ENCODE results near the gene SNX8. TPM values are rescaled to one million over a fixed set of nuclear protein-coding genes. Genes with fewer than 3 reads are reported as not detected.

Gene SNX8
- total and polyA plus RNA-seq, 8 donors = 7.7 to 72.9 (median 12.0) TPM

DNA sequence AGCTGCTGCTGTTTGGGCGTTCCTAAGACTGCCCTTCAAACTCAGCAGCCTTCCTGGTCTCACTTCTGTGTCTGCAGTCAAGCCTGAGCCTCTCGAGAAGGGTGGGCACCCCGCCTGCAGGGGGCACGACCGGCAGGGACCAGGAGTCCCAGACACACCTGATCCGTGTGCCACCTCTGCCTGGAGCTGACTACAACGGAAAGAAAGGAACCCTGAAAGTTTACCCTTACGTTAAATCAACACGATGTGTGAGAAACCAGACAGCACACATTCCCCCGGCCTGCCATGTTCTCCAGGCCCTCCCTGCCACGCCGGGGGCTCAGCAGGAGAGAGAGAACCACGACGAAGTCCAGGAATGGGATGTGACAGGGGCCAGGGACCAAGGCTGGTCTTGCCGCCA lies 86.5 kb downstream of the SNX8 start:
- Histone ChIP-seq H3K4me3 (no peak overlapping the region), H3K9me3 (no peaks in the 10 kb centered on the region), H3K4me1 (peaks cover 11 to 27% (median 22%) of the 10 kb centered on the region in 4 donors), H3K36me3 (peaks cover 16 to 75% (median 71%) of the 10 kb centered on the region in 4 donors), H3K27ac (no peak overlapping the region), H3K27me3 (no peaks in the 10 kb centered on the region)
- 87 to 92% (median 90%) methylated on average over 15 of the region's 15 CpGs for WGBS, 5 donors
- no peak for DNase-seq
- intact Hi-C loops (cut with DNase I; ENCODE audit: low total_unique reads) = loop anchor here (10.0 kb wide), 1 partner anchor 123 kb away; no protein-coding TSS in a partner anchor
- TF ChIP-seq, protein P1, sequence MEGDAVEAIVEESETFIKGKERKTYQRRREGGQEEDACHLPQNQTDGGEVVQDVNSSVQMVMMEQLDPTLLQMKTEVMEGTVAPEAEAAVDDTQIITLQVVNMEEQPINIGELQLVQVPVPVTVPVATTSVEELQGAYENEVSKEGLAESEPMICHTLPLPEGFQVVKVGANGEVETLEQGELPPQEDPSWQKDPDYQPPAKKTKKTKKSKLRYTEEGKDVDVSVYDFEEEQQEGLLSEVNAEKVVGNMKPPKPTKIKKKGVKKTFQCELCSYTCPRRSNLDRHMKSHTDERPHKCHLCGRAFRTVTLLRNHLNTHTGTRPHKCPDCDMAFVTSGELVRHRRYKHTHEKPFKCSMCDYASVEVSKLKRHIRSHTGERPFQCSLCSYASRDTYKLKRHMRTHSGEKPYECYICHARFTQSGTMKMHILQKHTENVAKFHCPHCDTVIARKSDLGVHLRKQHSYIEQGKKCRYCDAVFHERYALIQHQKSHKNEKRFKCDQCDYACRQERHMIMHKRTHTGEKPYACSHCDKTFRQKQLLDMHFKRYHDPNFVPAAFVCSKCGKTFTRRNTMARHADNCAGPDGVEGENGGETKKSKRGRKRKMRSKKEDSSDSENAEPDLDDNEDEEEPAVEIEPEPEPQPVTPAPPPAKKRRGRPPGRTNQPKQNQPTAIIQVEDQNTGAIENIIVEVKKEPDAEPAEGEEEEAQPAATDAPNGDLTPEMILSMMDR (IDR thresholded peaks at IDR 0.05) = no peak
- TF ChIP-seq POLR2A (IDR thresholded peaks at IDR 0.05) (no peak), EP300 (IDR thresholded peaks at IDR 0.05) (no peak), POLR2AphosphoS5 (IDR thresholded peaks at IDR 0.05) (no peak)

DNA sequence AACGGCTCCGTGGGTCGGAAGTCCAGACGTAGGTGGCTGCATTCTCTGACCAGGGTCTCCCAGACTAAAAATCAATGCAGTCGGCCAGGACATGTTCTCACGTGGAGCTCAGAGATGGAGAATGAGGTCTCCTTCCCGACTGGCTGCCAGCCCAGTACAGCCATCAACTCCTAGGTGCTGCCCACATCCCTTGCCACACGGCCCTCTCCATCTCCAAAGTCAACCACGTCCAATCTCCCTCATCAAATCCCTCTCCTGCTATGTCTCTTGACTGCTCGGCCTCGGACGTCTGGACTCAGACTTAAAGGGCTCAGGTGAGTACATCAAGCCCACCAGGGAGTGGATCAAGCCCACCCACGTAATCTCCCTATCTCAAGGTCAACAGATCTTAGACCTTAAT lies 88.4 kb downstream of the SNX8 start:
- Histone ChIP-seq H3K27ac (no peak overlapping the region), H3K9me3 (no peaks in the 10 kb centered on the region), H3K27me3 (no peaks in the 10 kb centered on the region), H3K4me1 (peaks cover 0 to 13% (median 8%) of the 10 kb centered on the region in 4 donors), H3K4me3 (no peak overlapping the region), H3K36me3 (peaks cover 28 to 94% (median 90%) of the 10 kb centered on the region in 4 donors)
- no peak for DNase-seq
- WGBS, 5 donors = 92 to 97% (median 96%) methylated on average over 12 to 13 of the region's 13 CpGs
- intact Hi-C loops (cut with DNase I; ENCODE audit: low total_unique reads) = loop anchor here (10.0 kb wide), 1 partner anchor 121 kb away; no protein-coding TSS in a partner anchor
- TF ChIP-seq EP300 (IDR thresholded peaks at IDR 0.05) (no peak), POLR2AphosphoS5 (IDR thresholded peaks at IDR 0.05) (no peak), POLR2A (IDR thresholded peaks at IDR 0.05) (no peak)
- TF ChIP-seq, protein P1 (IDR thresholded peaks at IDR 0.05) = no peak

DNA sequence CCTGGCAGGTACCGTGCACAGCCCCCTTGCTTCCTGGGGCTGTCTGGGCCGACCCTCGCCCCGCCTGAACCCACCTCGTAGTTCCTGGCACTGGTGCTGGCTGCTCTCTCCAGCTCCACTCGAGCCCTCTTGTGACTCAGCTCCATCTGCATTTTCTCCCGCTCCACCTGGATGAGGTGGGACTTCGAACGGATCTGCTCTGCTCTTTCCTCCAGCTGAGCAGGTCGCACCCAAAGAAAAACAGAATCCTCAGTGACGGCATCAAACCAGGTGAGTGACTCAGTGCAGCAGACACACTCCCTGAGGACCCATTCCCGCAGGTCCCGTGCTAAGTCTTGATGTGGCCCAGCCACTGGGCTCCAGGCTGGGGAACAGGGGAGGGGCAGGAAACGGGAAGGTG lies 88.9 kb downstream of the SNX8 start:
- Histone ChIP-seq H3K9me3 (no peaks in the 10 kb centered on the region), H3K4me1 (peaks cover 0 to 8% (median 3%) of the 10 kb centered on the region in 4 donors), H3K27ac (no peak overlapping the region), H3K4me3 (no peak overlapping the region), H3K36me3 (peaks cover 28 to 99% (median 95%) of the 10 kb centered on the region in 4 donors), H3K27me3 (no peaks in the 10 kb centered on the region)
- 83 to 90% (median 87%) methylated on average over 14 of the region's 14 CpGs for WGBS, 5 donors
- TF ChIP-seq, protein P1 (IDR thresholded peaks at IDR 0.05) = no peak
- TF ChIP-seq POLR2AphosphoS5 (IDR thresholded peaks at IDR 0.05) (no peak), EP300 (IDR thresholded peaks at IDR 0.05) (no peak), POLR2A (IDR thresholded peaks at IDR 0.05) (no peak)
- no peak for DNase-seq
- intact Hi-C loops (cut with DNase I; ENCODE audit: low total_unique reads) = loop anchor here (10.0 kb wide), 1 partner anchor 121 kb away; no protein-coding TSS in a partner anchor

DNA sequence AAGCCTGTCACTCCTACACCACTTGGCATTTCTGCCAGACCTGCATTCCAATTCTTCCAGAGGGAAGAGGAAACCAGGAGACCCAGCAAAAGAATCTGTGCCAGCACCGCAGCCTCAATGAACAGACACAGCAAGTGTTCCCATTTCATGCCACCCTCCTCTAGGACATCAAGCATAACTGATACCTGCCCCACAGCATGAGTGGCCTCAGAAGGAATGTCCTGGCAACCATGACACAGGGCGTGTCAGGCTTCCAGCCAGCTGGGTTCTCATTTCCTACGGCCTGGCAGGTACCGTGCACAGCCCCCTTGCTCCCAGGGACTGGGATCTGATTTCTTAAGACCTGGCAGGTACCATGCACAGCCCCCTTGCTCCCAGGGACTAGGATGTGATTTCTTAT lies 89.3 kb downstream of the SNX8 start:
- intact Hi-C loops (cut with DNase I; ENCODE audit: low total_unique reads) = loop anchor here (10.0 kb wide), 1 partner anchor 120 kb away; no protein-coding TSS in a partner anchor
- H3K27me3 ChIP-seq = no peaks in the 10 kb centered on the region
- H3K9me3 ChIP-seq = no peaks in the 10 kb centered on the region
- no peak overlapping the region for H3K27ac ChIP-seq
- 46 to 76% (median 51%) methylated on average over 4 of the region's 4 CpGs for WGBS, 5 donors
- no peak for TF ChIP-seq EP300 (IDR thresholded peaks at IDR 0.05)
- TF ChIP-seq POLR2A (IDR thresholded peaks at IDR 0.05) = no peak
- TF ChIP-seq POLR2AphosphoS5 (IDR thresholded peaks at IDR 0.05) = no peak
- TF ChIP-seq, protein P1 (IDR thresholded peaks at IDR 0.05) = no peak
- H3K4me1 ChIP-seq = peaks cover 0 to 4% (median 0%) of the 10 kb centered on the region in 4 donors
- no peak for DNase-seq
- no peak overlapping the region for H3K4me3 ChIP-seq
- H3K36me3 ChIP-seq = peaks cover 28 to 100% (median 99%) of the 10 kb centered on the region in 4 donors

Measured in stomach (tissue), 9 donors.